ENCODE results near the gene YY1.
"Not testable (repeated sequence)": the region's sequence is repeated elsewhere in the genome, so short reads cannot be mapped to it uniquely, and the experiment has no call there.

YY1 gene

DNA sequence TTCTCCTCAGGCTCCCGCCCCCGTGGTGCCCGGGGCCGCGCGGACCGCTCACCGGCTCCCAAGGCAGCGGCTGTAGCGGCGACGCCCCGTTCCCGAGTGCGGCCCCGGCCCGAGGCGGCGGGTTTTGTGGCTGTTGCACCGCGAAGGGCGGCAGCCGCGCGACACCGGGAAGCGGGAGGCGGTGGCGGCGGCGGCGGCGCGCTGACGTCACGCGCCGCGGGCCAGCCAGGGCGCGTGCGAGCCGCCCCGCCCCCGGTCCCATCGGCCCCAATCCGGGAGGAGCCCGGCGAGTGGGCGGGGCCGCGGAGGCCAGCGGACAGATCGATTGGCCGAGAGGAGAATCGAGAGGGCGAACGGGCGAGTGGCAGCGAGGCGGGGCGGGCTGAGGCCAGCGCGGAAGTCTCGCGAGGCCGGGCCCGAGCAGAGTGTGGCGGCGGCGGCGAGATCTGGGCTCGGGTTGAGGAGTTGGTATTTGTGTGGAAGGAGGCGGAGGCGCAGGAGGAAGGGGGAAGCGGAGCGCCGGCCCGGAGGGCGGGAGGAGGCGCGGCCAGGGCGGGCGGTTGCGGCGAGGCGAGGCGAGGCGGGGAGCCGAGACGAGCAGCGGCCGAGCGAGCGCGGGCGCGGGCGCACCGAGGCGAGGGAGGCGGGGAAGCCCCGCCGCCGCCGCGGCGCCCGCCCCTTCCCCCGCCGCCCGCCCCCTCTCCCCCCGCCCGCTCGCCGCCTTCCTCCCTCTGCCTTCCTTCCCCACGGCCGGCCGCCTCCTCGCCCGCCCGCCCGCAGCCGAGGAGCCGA lies at the start of gene YY1:
Gene YY1 (plus strand): TSS at position 726 of the 792 bp plus-strand sequence. CDS start 101 bp downstream, outside the sequence.
- peak; percentile 99 for DNase-seq

- DNase-seq = no peak
These were observed 48.8 kb upstream of the YY1 start for GRCh38 chr14:100190126-100190525.

DNA sequence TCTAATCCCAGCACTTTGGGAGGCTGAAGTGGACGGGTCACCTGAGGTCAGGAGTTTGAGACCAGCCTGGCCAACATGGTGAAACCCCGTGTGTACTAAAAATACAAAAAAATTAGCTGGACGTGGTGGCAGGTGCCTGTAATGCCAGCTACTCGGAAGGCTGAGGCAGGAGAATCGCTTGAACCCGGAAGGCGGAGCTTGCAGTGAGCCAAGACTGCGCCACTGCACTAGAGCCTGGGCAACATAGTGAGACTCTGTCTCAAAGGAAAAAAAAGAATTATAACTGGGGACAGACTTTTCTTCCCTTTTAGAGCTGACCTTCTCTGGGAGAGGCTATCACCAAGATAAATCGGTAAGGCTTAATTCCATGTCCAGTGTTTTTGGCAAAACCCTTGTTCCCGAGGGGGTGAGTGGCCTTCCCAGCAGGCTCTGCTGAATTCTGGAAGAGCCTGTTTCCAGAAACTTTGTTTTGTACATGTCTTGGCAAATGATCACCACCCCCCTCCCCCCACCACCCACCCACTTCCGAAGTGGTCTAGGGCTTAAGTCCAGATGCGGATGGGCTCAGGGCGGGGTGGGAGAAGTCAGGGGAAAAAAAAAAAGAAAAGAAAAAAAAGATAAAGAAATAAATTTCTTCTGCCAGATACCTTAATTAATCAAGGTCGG lies 47.2 kb upstream of the YY1 start:
- no peak for DNase-seq

DNA sequence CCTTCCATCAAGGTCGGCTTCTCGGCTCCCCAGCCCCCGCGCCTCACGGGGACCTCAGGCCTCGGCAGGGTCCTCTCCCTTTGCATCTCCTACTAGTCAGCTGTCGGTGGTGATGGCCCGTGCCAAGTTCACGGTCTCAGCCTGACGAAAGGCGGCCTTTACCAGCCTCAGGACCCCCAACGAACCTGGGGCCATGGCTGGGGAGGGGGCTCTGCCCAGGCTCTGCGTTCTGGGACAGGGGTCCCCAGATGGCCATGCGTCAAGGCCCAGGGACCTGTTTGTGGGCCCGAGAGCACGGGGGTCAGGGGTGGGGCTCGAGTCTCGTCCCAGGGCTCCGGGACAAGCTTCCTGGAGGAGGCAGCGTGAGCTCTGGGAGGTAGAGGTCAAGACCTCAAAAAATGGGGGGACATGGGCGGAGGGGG lies 46.7 kb upstream of the YY1 start:
- no peak for DNase-seq

GRCh38 chr14:100192672-100193416 lies 46.1 kb upstream of the YY1 start:
- peak; percentile 100 for DNase-seq

GRCh38 chr14:100193417-100194357 lies 45.3 kb upstream of the YY1 start:
- peak; percentile 16 to 19 for DNase-seq

DNA sequence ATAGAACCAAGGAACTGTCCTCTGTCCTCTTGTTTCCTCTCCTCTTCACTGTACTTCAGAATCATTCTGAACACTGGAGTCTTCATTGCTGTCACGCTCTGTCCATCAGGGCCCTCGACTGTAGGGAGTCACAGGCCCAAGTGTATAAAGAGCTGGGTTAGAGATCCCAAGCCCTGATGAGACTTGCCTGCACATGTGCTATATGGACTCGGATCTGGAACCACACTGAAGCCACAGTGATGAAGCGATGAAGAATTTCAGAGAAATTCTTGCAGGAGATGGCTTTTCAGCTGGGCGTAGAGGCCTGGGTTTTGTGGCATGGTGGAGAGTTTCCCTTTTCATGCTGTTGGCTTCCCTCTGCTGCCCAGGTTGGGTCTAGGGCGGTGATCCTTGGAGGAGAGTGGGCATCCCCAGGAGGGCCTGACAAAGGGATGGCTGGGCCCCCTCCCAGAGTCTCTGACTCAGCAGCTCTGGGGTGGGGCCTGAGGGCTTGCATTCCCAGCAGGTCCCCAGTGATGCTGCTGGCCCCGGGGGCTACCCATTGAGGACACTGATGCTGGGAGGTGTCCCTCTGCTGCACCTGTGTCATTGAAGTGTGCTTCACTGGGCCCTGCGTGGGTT lies 39.6 kb upstream of the YY1 start:
- no peak for DNase-seq

GRCh38 chr14:100200311-100200710 lies 38.6 kb upstream of the YY1 start:
- DNase-seq = no peak

DNA sequence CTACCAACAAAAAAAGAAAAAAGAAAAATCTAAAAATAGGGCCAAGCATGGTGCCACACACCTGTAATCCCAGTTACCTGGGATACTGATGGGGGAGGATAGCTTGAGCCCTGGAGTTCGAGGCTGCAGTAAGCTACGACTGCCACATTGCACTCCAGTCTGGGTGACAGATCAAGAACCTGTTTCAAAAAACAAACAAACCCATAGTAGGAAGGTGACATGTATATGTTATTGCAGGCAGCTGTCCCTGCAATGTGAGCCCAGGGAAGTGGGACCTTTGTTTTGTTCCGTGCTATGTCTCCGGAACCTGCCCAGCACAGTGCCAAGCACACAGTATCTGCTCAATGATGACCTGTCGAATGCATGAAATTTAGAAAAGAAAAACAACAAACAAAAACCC lies 37.2 kb upstream of the YY1 start:
- no peak for DNase-seq

GRCh38 chr14:100202712-100203111 lies 36.2 kb upstream of the YY1 start:
- no peak for DNase-seq

DNA sequence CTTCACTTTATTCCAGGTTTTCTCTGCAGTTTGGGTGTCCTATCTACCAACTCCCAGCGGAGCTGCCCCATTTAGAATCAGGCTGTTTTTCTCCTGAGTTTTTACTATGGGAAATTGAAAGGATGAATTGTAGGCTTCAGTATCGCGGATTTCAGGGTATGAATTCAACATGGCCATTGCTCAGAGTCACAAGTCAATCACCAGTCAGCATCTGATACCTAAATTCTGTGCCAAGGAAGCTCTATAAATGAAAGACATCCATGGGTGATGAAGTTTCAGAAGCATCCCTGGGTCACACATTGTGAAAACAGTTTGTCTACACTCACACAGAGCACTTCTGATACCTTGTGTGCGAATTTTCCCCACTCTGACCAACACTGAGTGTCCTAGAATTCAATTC lies 35.8 kb upstream of the YY1 start:
- no peak for DNase-seq

DNA sequence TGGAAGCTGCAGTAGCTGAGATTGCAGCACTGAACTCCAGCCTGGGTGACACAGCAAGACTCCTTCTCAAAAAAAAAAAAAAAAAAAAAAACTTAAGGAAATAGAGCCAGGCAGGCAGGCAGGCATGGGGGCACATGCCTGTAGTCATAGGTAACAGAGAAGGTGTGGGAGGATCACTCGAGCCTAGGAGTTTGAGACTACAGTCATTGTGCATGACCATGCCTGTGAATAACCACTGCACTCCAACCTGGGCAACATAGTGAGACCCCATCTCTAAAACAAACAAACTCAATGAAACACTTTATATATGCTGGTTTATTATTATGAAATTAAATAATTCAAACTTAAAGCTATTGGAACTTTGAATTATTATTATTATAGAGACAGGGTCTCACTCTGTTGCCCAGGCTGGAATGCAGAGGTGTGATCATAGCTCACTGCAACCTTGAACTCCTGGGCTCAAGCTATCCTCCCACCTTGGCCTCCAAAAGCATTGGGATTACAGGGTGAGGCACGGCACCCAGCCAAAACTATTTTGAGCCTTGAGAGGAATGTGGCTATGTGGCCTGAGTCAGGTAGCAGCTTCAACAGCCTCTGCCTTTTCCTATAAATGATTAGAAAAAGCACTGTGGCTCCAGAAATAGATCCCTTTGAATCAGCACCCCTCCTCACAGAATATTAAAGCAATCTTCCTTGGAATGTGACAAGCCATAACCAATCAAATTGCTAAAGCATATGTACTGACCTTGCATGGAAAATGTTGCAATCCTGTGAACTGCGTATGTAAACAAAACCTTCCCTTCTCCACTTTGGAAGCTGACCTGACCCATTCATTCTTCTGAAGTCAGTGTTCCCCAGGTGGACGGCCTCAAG lies 34.7 kb upstream of the YY1 start:
- DNase-seq = no peak

GRCh38 chr14:100204835-100205167 lies 34.1 kb upstream of the YY1 start:
- DNase-seq = not testable (repeated sequence)

- not testable (repeated sequence) for DNase-seq
These were observed 31.4 kb upstream of the YY1 start for GRCh38 chr14:100207588-100207987.

GRCh38 chr14:100208136-100208535 lies 30.8 kb upstream of the YY1 start:
- DNase-seq = not testable (repeated sequence)

DNA sequence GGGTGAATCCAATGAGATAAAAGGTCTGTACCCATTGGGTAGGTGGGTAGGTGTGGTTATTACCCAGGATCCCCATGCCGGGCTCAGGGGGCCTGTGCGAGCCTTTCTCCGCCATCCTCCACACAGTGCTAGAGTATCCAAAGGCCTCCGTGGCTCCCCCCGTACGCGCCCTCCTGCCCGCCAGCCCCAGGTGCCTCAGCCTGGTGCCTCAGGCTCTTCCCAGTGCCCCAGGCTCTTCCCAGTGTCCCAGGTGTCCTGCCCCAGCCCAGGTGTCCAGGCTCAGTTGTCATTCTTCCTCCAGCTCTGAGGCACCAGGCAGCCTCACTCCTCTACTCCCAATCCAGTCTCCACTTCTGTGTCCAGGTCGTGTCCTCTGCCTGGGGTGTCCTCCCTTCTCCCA lies 27.6 kb upstream of the YY1 start:
- DNase-seq = no peak

DNA sequence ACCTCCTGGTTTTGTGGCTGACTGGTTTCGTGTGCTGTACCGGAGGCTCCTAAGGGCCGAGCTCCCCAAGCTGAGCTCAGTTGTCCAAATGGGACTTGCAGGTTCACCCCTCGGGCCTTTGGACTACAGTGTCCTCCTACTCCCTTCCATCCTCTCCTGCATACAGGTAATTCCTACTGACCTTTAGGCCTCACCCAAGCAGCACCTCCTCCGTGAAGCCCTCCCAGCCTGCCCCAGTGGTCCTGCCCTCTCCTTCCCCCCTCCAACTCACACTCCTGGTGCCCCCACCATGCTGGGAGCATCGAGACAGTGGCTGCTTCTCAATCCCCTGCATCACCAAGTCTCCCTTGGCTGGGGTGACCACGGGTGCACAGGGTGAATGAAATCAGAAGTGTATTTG lies 27.1 kb upstream of the YY1 start:
- DNase-seq = no peak

GRCh38 chr14:100212476-100213333 lies 26.2 kb upstream of the YY1 start:
- DNase-seq = no peak

DNA sequence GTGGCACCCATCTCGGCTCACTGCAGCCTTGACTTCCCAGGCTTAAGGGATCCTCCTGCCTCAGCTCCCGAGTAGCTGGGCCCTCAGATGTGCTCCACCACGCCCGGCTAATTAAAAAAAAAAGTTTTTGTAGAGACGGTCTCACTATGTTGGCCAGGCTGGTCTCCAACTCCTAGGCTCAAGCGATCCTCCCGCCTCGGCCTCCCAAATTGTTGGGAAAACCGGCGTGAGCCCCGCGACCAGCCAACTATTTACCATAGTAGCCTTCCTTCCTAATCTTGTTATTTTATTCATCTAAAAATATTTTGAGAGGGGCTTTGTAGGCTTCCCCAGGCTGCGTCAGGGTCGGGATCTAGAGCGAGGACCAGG lies 25.4 kb upstream of the YY1 start:
- peak in 1 of 2 experiments; percentile 16 for DNase-seq
